DOHH2 (cell line): ENCODE measurements around the gene CCDC106.

Source experiments
- CTCF ChIP-seq: fragments of 200-600 bp; sonication (generic); IDR thresholded peaks from one replicate; pipeline ENCODE4 v1.5.1; 2014; ENCODE audit warnings: antibody characterized with exemption, mild to moderate bottlenecking, low read depth, low read length; ENCODE audit not compliant: poor library complexity, severe bottlenecking
- EZH2phosphoT487 ChIP-seq: fragments of 200-600 bp; sonication (generic); IDR thresholded peaks from 2 replicates; pipeline ENCODE4 v1.6.1; 2017; ENCODE audit warnings: borderline replicate concordance, mild to moderate bottlenecking, antibody characterized with exemption, low read length, moderate library complexity, mixed read lengths

GRCh38 chr19:55617426-55617825, 30.6 kb upstream of the CCDC106 start:
- TF ChIP-seq CTCF (no peak), EZH2phosphoT487 (no peak)
